Measurements from ENCODE around the gene CHIC2.

Gene CHIC2

GRCh38 chr4:54001668-54002365 lies 62.6 kb downstream of the CHIC2 start:
- DNase-seq = no peak

GRCh38 chr4:53997898-53998297 lies 66.5 kb downstream of the CHIC2 start:
- DNase-seq = peak; percentile 47

- no peak for DNase-seq
These were observed 69.9 kb downstream of the CHIC2 start for GRCh38 chr4:53994382-53995102.

- DNase-seq = no peak
These were observed 71.6 kb downstream of the CHIC2 start for GRCh38 chr4:53992785-53993184.

GRCh38 chr4:53991821-53992220 lies 72.6 kb downstream of the CHIC2 start:
- DNase-seq = no peak

GRCh38 chr4:53990641-53991040 lies 73.8 kb downstream of the CHIC2 start:
- DNase-seq = no peak

GRCh38 chr4:53987761-53988171 lies 76.6 kb downstream of the CHIC2 start:
- DNase-seq = peak; percentile 64

- no peak for DNase-seq
These were observed 78.3 kb downstream of the CHIC2 start for GRCh38 chr4:53986062-53986461.

- peak; percentile 28 for DNase-seq
These were observed 82.8 kb downstream of the CHIC2 start for GRCh38 chr4:53981567-53981966.

- DNase-seq = no peak
These were observed 83.3 kb downstream of the CHIC2 start for GRCh38 chr4:53981066-53981465.

- peak; percentile 44 for DNase-seq
These were observed 89.8 kb downstream of the CHIC2 start for GRCh38 chr4:53974561-53974960.

GRCh38 chr4:53967986-53968385 lies 96.4 kb downstream of the CHIC2 start:
- DNase-seq = peak; percentile 53

- DNase-seq = peak; percentile 38
These were observed 100.6 kb downstream of the CHIC2 start for GRCh38 chr4:53963781-53964180.

- DNase-seq = no peak
These were observed 101.1 kb downstream of the CHIC2 start for GRCh38 chr4:53963336-53963735.

GRCh38 chr4:53962516-53963225 lies 101.7 kb downstream of the CHIC2 start:
- DNase-seq = peak; percentile 95

- peak; percentile 24 for DNase-seq
These were observed 103.1 kb downstream of the CHIC2 start for GRCh38 chr4:53961351-53961750.

- DNase-seq = no peak
These were observed 103.6 kb downstream of the CHIC2 start for GRCh38 chr4:53960843-53961242.
